ENCODE results near the gene PPFIBP1.
"Not testable (repeated sequence)": the region's sequence is repeated elsewhere in the genome, so short reads cannot be mapped to it uniquely, and the experiment has no call there.

Gene PPFIBP1

DNA sequence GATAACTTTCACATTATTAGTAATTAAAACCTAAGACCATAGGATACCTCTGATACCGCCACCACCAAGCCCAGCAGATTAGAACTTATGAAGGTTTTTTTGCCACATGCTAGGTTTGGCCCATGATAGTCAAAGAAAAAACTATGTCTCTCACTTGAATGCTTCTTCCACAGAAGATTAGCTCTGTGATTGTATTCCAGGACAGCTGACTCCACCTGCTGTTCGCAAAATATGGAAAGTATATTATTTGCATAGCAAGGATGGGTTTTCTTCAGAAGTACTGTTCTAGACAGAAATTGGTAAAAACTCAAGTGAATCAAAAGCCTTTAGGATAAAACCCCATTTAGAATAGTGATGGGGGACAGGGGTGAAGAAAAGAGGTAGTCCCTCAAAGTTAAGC is 42.2 kb downstream of the PPFIBP1 start:
- no peak for DNase-seq (ENCODE audit: low read depth in 2 of 2)

DNA sequence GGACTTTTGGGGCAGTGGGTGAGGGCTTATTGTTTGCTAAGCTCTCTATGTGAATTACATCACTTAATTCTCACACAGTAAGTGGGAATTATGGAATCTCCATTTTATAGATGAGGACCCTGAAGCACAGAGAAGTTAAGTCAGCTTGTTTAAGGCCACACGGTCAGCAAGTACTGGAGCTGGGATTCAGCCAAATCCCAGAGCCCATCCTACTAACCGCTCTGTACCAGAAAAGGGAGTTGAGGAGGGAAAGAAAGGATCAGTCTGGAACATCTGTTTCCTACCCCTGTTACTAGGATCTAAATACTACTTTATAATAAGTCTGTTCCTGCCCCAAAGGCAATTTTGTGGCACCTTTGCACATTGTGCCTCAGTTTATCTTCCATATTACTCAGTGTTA is 42.6 kb downstream of the PPFIBP1 start:
- DNase-seq (ENCODE audit: low read depth in 2 of 2): no peak

DNA sequence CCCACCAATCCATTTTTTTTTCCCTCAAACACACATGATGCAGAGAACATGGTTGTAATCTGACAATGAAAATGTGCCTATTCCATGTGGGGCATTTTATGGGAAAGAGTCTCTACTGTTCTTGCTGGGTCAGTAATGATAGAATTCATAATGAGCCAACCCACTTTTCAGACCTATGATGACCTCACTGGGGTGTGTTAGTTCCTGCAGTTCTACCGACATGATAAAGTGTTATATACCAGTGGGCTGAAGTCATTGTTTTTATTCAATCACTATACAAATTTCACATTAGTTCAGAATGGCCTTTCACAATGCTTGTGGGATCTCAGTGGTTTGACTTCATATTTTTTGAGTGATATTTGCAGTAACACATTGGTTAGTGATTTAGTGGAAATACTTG is 47.5 kb downstream of the PPFIBP1 start:
- no peak for DNase-seq (ENCODE audit: low read depth in 2 of 2)

DNA sequence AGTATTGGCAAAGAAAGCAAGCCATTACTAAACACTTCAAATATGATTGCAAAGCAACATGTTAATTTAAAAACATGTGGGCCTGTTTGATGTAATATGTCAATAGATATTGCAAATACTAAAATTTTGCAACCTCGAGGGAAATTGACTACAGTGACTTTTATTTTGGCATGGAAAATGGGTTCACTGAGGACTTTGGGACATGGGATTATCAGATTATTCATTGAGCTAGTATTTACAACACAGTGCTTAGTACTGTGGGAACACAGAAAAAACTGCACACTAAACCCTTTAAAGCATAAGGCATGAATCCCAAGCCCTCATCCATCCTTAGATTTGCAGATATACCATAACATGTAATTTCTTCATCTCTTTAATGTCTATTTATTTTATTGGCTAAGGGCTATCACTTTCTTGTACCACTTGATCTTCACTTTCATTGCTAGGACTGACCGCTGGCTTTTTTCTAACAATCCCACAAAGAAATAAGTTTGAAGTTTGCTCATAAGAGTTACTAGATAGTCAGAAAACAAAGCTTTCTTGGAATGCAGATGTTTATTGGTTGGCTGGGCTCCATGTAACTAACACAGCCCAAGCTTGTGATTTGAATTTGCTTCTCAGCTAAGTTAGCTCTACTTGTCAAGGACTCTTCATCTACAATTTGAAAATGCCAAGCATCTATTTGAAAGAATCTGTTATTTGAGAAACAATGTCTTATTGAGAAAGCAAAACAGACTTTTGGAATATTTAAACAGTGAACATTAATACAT is 48.7 kb downstream of the PPFIBP1 start:
- DNase-seq (ENCODE audit: low read depth in 2 of 2): no peak

DNA sequence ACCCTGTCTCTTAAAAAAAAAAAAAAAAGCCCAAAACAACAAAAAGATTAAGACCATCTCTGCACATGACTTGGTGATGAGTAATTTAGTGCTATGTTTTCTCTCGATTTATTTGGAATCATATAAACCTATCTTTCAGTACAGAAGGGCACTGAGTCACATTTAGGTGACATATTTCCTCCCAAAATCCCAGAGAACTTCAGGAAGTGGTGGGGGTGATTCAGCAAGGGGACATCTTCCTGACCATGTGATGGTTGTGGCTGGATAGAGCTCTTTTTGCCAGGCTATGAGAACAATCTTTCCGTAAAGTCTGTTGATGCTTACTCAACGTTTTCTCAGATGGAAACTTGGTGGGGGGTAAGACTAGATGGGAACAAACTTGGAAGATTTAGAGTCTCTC is 50.0 kb downstream of the PPFIBP1 start:
- no peak for DNase-seq (ENCODE audit: low read depth in 2 of 2)

DNA sequence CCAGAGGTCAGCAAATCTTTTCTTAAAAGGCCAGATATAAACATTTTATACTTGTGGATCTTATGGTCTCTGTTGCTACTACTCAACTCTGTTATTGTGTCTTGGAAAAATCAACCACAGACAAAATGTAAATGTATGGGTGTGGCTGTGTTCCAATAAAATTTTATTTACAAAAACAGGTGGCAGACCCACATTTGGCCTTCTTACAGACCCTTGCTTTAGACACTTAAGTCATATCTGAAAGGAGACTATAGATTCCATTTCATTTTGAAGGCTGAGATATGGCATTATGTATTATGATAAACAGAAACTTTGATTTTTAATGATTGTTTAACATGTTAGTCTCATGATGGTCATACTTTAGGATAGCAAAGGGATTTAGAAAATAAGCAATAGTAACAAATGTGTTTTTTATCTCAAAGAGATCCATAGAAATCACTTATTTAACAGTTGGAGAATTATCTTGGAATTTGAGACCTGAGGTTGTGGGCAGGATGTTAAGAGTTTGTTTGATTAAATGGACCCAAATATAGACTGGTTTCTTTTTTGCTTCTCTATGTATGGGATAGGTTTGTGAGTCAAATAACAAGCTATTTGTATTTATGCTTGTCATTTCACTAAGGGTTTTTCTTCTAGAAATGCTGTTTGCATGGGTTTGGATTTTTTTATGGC is 51.2 kb downstream of the PPFIBP1 start:
- no peak for DNase-seq (ENCODE audit: low read depth in 2 of 2)

DNA sequence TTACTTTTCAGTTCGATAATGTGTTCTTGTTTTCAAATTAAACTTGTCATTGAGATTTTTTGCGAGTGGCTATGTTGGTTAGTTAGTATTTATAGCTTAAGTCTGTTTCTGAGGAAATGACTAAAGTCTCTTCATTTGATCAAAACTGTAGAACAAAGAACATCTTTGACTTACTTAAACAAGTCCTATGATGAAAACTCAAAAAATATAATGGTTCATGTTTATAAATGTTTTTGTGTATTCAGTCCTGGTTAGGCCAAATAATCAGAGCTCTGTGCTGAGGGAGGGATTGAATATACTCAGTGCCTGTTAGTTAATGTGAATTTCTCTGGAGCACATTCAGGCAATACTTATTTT is 51.7 kb downstream of the PPFIBP1 start:
- no peak for DNase-seq (ENCODE audit: low read depth in 2 of 2)

DNA sequence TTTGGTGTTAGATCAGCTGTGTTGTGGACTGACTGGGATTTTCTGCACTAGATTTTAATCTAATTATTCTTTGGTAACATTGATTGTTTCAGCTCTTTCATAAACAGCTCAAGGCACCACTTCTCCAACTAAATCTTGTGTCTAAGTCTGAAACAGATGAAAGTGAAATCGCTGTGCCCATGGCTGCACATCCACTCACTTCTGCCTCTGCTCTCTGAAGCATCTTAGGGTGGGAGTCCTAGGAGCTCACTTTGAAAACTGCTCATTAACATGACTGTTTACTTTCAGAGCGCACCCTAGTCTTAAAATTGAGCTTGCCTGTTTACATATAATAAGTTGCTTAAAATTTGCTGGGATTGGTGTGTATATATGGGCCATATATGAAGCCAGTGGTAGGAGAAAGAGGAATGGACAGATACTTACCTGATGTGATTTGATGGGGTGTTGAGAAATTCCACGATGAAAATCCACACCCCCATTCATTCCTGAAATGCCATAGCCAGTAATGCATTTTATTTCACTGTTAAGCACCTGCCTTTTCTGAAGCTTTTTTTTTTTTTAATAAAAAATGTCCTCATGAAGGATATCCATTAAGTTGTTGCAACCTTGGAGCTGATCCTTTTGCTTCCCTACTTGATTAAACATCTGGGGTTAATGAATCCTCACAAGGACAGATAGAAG is 52.8 kb downstream of the PPFIBP1 start:
- no peak for DNase-seq (ENCODE audit: low read depth in 2 of 2)

DNA sequence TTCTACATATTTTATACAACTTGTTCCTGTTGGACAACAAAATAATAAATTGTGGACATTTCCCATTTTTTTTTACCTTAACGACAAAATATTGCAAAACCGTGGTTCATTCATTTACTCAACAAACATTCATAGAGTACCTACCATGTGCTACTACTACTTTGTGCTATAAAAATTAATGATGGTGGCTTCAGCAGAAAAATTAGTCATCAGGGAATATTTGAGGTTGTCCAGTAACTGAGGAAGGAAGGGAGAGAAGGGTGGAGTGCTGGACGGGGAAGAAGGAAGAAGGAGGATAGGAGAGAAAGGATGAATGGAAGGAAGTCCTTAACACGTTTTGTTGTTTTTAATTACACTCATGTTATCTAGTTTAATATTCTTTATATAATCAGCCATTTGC is 53.7 kb downstream of the PPFIBP1 start:
- no peak for DNase-seq (ENCODE audit: low read depth in 2 of 2)

DNA sequence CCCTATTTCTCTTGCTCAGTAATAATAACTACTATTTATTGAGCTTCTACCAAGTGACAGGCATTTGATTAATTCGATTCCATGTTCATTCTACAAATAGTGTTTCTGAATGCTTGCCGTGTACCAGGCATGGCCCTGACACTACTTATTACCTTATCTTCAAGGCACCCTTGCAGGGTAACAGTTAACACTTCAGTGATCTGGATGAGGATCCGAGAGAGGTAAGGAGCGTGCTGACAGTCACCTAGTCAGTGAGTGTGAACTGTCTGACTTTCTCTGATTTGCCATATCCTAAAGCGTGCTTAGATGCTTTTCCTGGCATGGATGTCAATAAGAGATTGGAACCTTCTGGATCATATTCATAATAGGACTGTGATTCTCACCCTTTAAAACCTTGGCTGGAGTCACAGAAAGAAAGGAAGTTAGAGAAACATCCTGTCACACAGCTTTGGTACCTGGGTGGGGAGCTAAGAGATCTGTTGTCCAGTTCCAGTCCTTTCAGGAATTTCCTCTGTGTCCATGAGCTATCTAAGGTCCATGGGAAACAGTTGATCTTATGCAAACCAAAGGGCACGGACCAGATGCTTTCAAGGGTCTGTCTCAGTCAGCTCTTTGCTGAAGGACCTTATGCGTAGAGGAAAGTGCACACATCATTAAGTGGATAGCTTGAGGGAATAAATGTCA is 54.8 kb downstream of the PPFIBP1 start:
- DNase-seq (ENCODE audit: low read depth in 2 of 2): no peak

DNA sequence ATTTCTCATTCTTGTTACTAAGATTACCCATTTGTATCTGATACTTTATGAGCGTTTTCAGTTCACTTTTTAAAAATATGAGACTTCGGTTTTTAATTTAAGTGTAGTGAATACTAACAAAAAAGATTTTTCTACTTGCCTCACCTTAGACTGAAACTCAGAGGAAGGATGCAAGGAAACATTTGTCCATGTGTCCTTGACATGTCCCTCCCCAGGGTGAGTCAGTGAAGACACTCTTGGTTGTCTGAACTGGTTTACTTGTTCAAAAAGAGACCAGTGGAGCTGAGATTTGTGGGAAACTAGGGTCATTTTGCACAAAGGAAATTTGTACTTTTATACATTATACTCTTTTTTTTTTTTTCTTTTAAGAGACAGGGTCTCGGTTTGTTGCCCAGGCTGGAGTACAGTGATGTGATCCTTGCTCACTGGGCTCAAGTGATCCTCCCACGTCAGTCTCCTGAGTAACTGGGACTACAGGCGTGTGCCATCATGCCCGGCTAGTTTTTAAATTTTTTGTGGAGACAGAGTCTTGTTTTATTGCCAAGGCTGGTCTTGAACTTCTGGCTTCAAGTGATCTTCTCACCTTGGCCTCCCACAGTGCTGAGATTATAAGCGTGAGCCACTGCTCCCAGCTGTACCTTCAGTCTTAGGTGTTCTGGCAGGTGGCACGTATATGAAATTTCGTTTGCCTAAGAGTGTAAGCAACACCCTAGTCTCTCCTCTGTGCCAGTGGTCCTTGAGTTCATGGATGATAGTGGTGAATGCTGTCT is 56.7 kb downstream of the PPFIBP1 start:
- DNase-seq (ENCODE audit: low read depth in 2 of 2): no peak

DNA sequence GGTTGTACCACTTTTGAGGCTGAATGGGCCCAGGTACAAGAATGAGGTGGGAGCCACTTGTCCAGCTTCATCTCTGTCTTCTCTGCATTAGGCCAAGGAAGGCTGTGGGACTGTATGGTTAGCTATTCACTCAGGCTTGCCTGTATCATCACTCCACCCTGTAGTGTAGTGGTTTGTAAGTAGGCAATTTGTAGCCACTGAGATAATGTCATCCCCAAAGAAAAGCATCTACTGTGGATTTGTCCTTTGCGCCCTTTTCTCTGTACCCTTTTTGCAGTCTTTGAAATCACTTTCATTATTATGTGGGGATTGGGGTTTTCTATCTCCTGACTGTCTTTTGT is 57.3 kb downstream of the PPFIBP1 start:
- not testable (repeated sequence) for DNase-seq (ENCODE audit: low read depth in 2 of 2)

DNA sequence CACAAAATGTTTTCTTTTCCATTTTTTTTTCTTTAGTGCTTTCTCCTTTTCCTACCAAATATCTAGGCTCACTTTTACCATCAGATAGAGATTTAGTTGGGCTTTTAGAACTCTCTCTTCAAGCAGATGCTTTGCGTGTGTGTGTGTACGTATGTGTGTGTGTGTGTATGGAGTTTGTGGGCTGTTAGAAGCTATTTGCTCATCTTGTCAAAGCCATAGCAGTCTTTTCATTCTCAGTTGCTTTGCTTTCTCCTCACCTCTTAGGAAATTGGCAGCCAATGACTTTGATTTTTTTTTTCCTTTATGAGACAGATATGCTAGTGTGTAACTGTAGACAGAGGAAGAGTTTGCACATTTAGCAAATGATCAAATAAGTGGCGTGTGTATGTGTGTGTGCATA is 57.8 kb downstream of the PPFIBP1 start:
- not testable (repeated sequence) for DNase-seq (ENCODE audit: low read depth in 2 of 2)

DNA sequence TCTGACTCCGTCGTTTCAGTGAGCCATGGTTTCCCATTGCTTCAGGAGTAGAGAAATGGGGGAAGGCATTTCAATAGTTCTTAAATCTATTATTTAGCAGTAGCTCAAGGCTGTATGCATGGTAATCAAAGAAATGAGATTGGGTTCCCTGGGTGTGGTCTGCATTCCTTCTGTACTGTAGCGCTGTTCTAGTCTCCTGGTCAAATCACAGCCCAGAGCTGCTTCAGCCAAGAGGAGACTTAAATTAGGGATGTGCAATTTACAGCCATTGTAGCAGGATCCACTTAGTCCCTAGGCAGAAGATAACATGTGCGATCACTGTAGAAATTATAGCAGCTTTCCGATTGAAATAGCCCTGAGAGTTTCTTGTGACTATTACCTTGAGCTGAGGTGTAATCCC is 58.4 kb downstream of the PPFIBP1 start:
- not testable (repeated sequence) for DNase-seq (ENCODE audit: low read depth in 2 of 2)

DNA sequence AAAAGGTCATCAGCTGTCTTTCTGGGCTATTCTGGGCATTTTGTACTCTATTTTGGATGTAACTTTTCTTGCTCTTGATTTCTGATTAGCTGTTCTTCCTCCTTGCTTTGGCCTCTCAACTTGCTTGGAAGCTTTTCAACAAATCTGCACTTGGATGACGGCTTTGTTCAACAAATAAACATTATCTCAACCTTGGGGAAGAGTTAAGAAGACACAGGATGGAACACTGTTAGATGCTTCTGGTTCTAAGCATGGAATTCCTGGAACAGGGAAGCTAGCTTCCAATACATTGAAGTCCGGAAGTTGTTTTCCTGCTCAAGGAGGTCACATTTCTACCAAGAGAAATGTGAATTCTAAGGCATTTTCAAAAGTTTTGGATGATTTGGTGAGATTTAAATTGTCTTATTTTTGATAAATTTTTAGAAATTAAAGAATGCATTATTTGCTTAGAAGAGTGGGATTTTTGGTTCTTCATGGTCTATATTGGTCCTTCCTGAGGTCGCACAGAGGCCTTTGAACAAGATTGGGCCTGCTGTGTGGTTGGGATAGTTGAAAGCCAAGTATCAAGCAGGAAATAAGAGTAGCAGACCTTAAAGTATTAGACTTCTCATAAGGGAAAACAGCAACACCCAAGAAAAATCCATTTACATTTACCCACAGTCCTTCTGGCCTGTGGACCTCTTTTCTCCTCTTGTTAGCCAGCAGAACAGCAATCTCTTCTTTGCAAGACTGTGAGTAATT is 59.2 kb downstream of the PPFIBP1 start:
- DNase-seq (ENCODE audit: low read depth in 2 of 2): no peak

DNA sequence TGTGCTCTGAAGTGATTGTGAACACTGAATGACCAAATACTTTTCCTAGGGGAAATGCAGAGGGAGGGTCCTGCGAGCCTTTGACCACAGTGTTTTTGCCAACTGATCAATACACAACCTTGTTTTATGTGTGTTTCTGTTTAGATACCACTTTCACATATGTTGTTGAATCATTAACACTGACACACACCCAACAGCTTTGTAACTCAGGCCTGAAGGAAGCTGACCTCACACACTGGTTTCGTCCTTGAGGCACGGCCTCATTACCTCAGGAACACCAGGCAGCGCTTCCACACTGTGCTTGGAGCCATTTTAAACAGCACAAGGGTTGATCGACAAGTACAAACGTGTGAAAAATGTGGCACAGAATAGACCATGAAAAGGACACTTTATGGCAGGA is 60.0 kb downstream of the PPFIBP1 start:
- DNase-seq (ENCODE audit: low read depth in 2 of 2): no peak

DNA sequence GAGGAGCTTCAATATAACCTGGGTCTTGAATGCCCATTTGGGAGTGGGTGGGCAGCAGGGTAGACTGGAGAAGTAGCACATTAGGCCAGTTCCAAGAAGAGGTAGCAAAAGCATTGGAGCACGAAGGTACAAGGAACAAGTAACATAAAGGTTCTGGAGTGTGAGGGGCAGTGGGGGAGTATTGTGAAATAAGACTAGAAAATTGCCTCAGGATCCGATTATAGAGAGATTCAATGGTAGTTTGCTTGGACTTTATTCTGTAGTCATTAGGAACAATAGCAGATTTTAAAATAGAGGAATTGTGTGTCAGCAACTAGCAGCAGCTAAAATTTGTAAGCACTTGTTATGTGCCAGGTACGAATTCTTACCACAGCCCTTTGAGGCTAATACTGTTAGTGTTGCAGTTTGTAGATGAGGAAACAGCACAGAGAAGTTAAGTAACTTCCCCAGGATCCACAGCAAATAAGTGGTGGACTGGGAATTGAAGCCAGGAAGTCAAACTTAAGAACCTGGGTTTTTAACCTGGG is 61.8 kb downstream of the PPFIBP1 start:
- DNase-seq (ENCODE audit: low read depth in 2 of 2): no peak

DNA sequence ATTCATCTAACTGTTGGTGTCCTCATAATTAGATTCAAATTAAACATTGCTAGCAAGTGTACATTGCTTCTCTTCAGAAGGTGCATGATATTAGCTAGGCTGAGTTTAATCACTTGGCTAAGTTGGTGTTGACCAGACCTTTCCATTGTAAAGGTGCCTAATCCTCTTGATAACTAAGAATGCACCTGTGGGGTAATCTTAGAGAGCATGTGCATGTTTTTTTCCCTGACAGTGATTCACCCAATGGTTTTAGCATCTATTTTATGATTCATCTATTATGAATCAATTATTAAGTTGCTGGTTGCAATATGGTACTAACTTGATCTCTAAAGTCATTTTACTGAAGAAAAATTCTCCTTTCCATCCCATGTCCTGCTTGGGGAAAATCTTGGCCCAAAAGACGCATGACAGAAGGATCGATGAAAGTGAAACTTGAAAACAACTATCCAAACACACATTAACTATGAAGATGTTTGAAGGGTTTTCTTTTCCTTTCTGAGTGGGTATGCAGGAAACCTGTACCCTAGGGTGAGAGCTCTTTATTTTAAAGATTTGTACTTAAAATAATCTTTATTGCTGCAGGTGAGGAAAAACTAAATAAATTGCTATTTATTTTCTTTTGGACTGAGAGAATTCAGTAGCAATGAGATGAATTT is 64.2 kb downstream of the PPFIBP1 start:
- not testable (repeated sequence) for DNase-seq (ENCODE audit: low read depth in 2 of 2)

DNA sequence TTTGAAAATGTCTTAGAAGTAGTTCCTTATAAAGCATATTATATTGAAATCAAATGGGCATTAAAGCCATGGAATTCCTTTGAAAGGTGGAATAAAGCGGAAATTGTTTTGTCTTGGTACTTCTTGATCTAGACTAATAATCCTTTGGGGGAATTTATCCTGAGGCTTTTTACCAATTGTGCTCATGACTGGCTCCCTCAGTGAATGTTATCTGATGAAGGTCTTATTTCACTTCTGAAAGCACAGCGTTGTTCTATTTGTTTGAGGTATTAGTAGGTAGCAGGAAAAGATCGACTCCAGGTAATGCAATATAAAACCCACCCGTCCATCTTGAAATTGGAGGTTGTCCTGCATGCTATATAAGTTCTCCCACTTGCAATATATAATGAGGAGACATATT is 64.8 kb downstream of the PPFIBP1 start:
- no peak for DNase-seq (ENCODE audit: low read depth in 2 of 2)

DNA sequence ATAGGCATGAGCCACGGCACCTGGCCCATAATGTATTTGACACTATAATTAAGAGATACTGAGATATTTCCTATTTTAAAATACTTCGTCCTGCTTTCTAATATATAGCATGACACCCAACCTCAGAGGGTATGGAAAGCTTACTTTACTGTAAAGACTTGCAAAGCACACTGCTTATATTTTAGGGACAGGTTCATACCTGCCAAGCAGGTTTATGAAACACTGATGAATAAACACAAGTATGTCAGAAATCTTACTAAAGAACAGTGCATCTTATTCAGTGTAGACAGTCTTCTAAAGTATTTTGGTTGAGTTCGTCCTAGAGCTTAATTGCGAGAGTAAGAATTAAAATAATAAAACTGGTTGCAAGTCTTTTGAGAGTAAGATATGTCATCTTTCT is 65.4 kb downstream of the PPFIBP1 start:
- DNase-seq (ENCODE audit: low read depth in 2 of 2): no peak

Data from stimulated activated CD8-positive, alpha-beta memory T cell treated with anti-CD3 and anti-CD28 coated beads, Interleukin-2, amount 100 ng/mL, for 48 hours (primary cell).